ENCODE results near the gene M1AP.

The M1AP gene

GRCh38 chr2:74529357-74530238 is 118.5 kb downstream of the M1AP start, which contains the start of the genes AUP1 and HTRA2:
AUP1 (minus strand) TSS chr2:74529706; CDS start chr2:74529629, 77 bp downstream.
HTRA2 (plus strand) TSS chr2:74529933; CDS start chr2:74530007, 74 bp downstream.
- peak within 1 kb of the TSS; percentile 83 for H3K4me3 ChIP-seq (ENCODE audit: low read depth, low read length)
- DNase-seq (ENCODE audit: low read depth) = peak; percentile 90

GRCh38 chr2:74528600-74529356 is 119.4 kb downstream of the M1AP start:
- H3K4me3 ChIP-seq (ENCODE audit: low read depth, low read length) = peak overlapping the region; percentile 83
- TF ChIP-seq CTCF (IDR thresholded peaks at IDR 0.05; ENCODE audit: control insufficient read depth, extremely low read depth, insufficient read depth) = no peak
- no peak for DNase-seq (ENCODE audit: low read depth)

More at GRCh38 chr2:74529357-74530238, 118.5 kb downstream of the M1AP start, which contains the start of the genes AUP1 and HTRA2:
- no peak for TF ChIP-seq CTCF (IDR thresholded peaks at IDR 0.05; ENCODE audit: control insufficient read depth, extremely low read depth, insufficient read depth)

- no peak for DNase-seq (ENCODE audit: low read depth)
- H3K4me3 ChIP-seq (ENCODE audit: low read depth, low read length) = no peak overlapping the region
- no peak for TF ChIP-seq CTCF (IDR thresholded peaks at IDR 0.05; ENCODE audit: control insufficient read depth, extremely low read depth, insufficient read depth)
Measured at GRCh38 chr2:74527741-74528140, 120.4 kb downstream of the M1AP start.

- TF ChIP-seq CTCF (IDR thresholded peaks at IDR 0.05; ENCODE audit: control insufficient read depth, extremely low read depth, insufficient read depth) = no peak
Measured at GRCh38 chr2:74526649-74527230, 121.4 kb downstream of the M1AP start.

GRCh38 chr2:74525717-74526648 is 122.1 kb downstream of the M1AP start, which contains the start of gene DQX1:
DQX1 (minus strand) TSS chr2:74526231; CDS start chr2:74525729, 502 bp downstream.
- peak within 1 kb of the TSS; percentile 57 for H3K4me3 ChIP-seq (ENCODE audit: low read depth, low read length)
- peak; percentile 79 for DNase-seq (ENCODE audit: low read depth)
- no peak for TF ChIP-seq CTCF (IDR thresholded peaks at IDR 0.05; ENCODE audit: control insufficient read depth, extremely low read depth, insufficient read depth)

More at GRCh38 chr2:74526649-74527230, 121.4 kb downstream of the M1AP start:
- no peak overlapping the region for H3K4me3 ChIP-seq (ENCODE audit: low read depth, low read length)
- DNase-seq (ENCODE audit: low read depth) = no peak

All from LNCaP clone FGC (cell line).